SK-N-SH (cell line): ENCODE measurements around the gene MANF.

Source experiments
- CTCF ChIP-seq: fragments of 200-600 bp; sonication (generic); IDR thresholded peaks from 2 replicates; pipeline ENCODE4 v1.6.1; 2017; ENCODE audit warnings: antibody characterized with exemption, mild to moderate bottlenecking, moderate library complexity
- EP300 ChIP-seq, 2 experiments: IDR thresholded peaks; 2 replicates each; pipeline versions ENCODE4 v1.4.0 to v1.6.1; 2012; ENCODE audit warnings: borderline replicate concordance in 1 of 2, low read depth in 1 of 2, low read length in 1 of 2
- EZH2phosphoT487 ChIP-seq: fragments of 200-600 bp; sonication (generic); IDR thresholded peaks from 2 replicates; pipeline ENCODE4 v1.6.1; 2017; ENCODE audit warnings: low read depth, mixed run types, mild to moderate bottlenecking, antibody characterized with exemption, moderate library complexity, borderline replicate concordance
- FOXJ3 ChIP-seq: sonication (generic); formaldehyde crosslinking; IDR thresholded peaks from 2 replicates; pipeline ENCODE4 v1.5.1; 2020; ENCODE audit warnings: mild to moderate bottlenecking, missing genetic modification reagents
- FOXM1 ChIP-seq: IDR thresholded peaks from 2 replicates; pipeline ENCODE4 v1.4.0; 2012; ENCODE audit warnings: low read depth, mild to moderate bottlenecking
- JUND ChIP-seq: IDR thresholded peaks from 2 replicates; pipeline ENCODE4 v1.4.0; 2012
- MEF2A ChIP-seq: IDR thresholded peaks from 2 replicates; pipeline ENCODE4 v1.4.0; 2012; ENCODE audit warnings: low read depth, borderline replicate concordance
- POLR2AphosphoS5 ChIP-seq: IDR thresholded peaks from 2 replicates; pipeline ENCODE4 v1.6.1; 2012; ENCODE audit warnings: low read depth, low read length
- REST ChIP-seq: IDR thresholded peaks from 2 replicates; pipeline ENCODE4 v1.6.1; 2012; ENCODE audit warnings: mild to moderate bottlenecking, low read depth, low read length, moderate library complexity
- RXRA ChIP-seq: IDR thresholded peaks from 2 replicates; pipeline ENCODE4 v1.4.0; 2012; ENCODE audit warnings: low read depth, mild to moderate bottlenecking, borderline replicate concordance
- TEAD4 ChIP-seq: IDR thresholded peaks from 2 replicates; pipeline ENCODE4 v1.4.0; 2012; ENCODE audit warnings: mild to moderate bottlenecking, borderline replicate concordance; ENCODE audit not compliant: insufficient read depth
- YY1 ChIP-seq: IDR thresholded peaks from 2 replicates; pipeline ENCODE4 v1.4.0; 2012; ENCODE audit warnings: low read depth, mild to moderate bottlenecking
- TF ChIP-seq, protein P1 (sequence below): fragments of 150-350 bp; IDR thresholded peaks from 2 replicates; pipeline ENCODE4 v1.6.1; 2017; ENCODE audit warnings: antibody characterized with exemption, low read length, low read depth, borderline replicate concordance
- TF ChIP-seq, protein P2 (sequence below): IDR thresholded peaks from 2 replicates; pipeline ENCODE4 v1.4.0; 2012; ENCODE audit warnings: low read depth

- TF ChIP-seq, protein P1, sequence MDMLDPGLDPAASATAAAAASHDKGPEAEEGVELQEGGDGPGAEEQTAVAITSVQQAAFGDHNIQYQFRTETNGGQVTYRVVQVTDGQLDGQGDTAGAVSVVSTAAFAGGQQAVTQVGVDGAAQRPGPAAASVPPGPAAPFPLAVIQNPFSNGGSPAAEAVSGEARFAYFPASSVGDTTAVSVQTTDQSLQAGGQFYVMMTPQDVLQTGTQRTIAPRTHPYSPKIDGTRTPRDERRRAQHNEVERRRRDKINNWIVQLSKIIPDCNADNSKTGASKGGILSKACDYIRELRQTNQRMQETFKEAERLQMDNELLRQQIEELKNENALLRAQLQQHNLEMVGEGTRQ: no peak
- no peak for TF ChIP-seq POLR2AphosphoS5
- TF ChIP-seq CTCF: no peak
- no peak for TF ChIP-seq EZH2phosphoT487
- TF ChIP-seq, protein P2, sequence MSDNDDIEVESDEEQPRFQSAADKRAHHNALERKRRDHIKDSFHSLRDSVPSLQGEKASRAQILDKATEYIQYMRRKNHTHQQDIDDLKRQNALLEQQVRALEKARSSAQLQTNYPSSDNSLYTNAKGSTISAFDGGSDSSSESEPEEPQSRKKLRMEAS: no peak
- TF ChIP-seq FOXJ3 (CRISPR knock-in tag): no peak
- no peak for TF ChIP-seq REST
- no peak for TF ChIP-seq EP300 (IDR thresholded peaks at IDR 0.05; ENCODE audit: borderline replicate concordance in 1 of 2, low read depth in 1 of 2, low read length in 1 of 2)
- TF ChIP-seq YY1: no peak
- no peak for TF ChIP-seq FOXM1
- TF ChIP-seq JUND: no peak
- no peak for TF ChIP-seq MEF2A
- TF ChIP-seq TEAD4: no peak
- TF ChIP-seq RXRA: no peak
Observed at GRCh38 chr3:51426921-51427320, 41.8 kb downstream of the MANF start.
